MM.1S (cell line): ENCODE results near the gene HYAL1.

Experiments used
- DNase-seq: peaks from one replicate; pipeline ENCODE4 v3.0.0-alpha.2; 2015
- H2AFZ ChIP-seq: fragments of 300-600 bp; sonication (generic); 2 replicates; pipeline ENCODE4 v1.6.0; 2016; ENCODE audit warnings: antibody characterized with exemption, low read length
- H3F3A ChIP-seq: fragments of 300-600 bp; sonication (generic); 2 replicates; pipeline ENCODE4 v1.6.1; 2016; ENCODE audit warnings: mild to moderate bottlenecking, antibody characterized with exemption, low read length, moderate library complexity, mixed read lengths; ENCODE audit not compliant: insufficient read depth
- H3K27ac ChIP-seq: fragments of 300-600 bp; sonication (generic); 2 replicates; pipeline ENCODE4 v1.5.1; 2016; ENCODE audit warnings: mild to moderate bottlenecking, low read length
- H3K27me3 ChIP-seq: fragments of 300-600 bp; sonication (generic); replicated peaks from 2 replicates; pipeline ENCODE4 v1.6.0; 2016; ENCODE audit warnings: low read length; ENCODE audit not compliant: insufficient read depth
- H3K36me3 ChIP-seq: fragments of 300-600 bp; sonication (generic); replicated peaks from 2 replicates; pipeline ENCODE4 v1.6.1; 2016; ENCODE audit warnings: mild to moderate bottlenecking, low read length, mixed read lengths; ENCODE audit not compliant: insufficient read depth
- H3K4me1 ChIP-seq: fragments of 300-600 bp; sonication (generic); 2 replicates; pipeline ENCODE4 v1.6.1; 2016; ENCODE audit warnings: low read length, mixed read lengths
- H3K4me2 ChIP-seq: fragments of 300-600 bp; sonication (generic); 2 replicates; pipeline ENCODE4 v1.6.0; 2016; ENCODE audit warnings: low read depth, low read length
- H3K4me3 ChIP-seq: fragments of 300-600 bp; sonication (generic); 2 replicates; pipeline ENCODE4 v1.5.1; 2016; ENCODE audit warnings: low read length, mixed read lengths
- H3K79me2 ChIP-seq: fragments of 300-600 bp; sonication (generic); 2 replicates; pipeline ENCODE4 v1.6.1; 2016; ENCODE audit warnings: mixed run types, low read length, mixed read lengths
- H3K9ac ChIP-seq: fragments of 300-600 bp; sonication (generic); 2 replicates; pipeline ENCODE4 v1.6.1; 2016; ENCODE audit warnings: low read length, mixed read lengths
- H3K9me2 ChIP-seq: fragments of 300-600 bp; sonication (generic); replicated peaks from 2 replicates; pipeline ENCODE4 v1.6.1; 2016; ENCODE audit warnings: mild to moderate bottlenecking, low read length, mixed read lengths; ENCODE audit not compliant: insufficient read depth
- H3K9me3 ChIP-seq: fragments of 300-600 bp; sonication (generic); replicated peaks from 2 replicates; pipeline ENCODE4 v1.6.1; 2016; ENCODE audit warnings: mild to moderate bottlenecking, low read length, mixed read lengths; ENCODE audit not compliant: insufficient read depth
- H4K20me1 ChIP-seq: fragments of 300-600 bp; sonication (generic); 2 replicates; pipeline ENCODE4 v1.6.1; 2016; ENCODE audit warnings: mild to moderate bottlenecking, low read length, moderate library complexity, mixed read lengths; ENCODE audit not compliant: insufficient read depth
- CTCF ChIP-seq: fragments of 300-600 bp; sonication (generic); IDR thresholded peaks from 2 replicates; pipeline ENCODE4 v1.5.1; 2016; ENCODE audit warnings: antibody characterized with exemption, low read length, mixed read lengths
- EZH2 ChIP-seq: fragments of 300-600 bp; sonication (generic); optimal IDR thresholded peaks from 2 replicates; pipeline ENCODE3; 2017; ENCODE audit warnings: low read depth, mild to moderate bottlenecking, antibody characterized with exemption, low read length, mixed read lengths
- EZH2phosphoT487 ChIP-seq: fragments of 300-600 bp; sonication (generic); IDR thresholded peaks from 2 replicates; pipeline ENCODE4 v1.6.1; 2018; ENCODE audit warnings: antibody characterized with exemption, low read length

HYAL1 gene

GRCh38 chr3:50303013-50303815 lies at the start of gene HYAL1:
Gene HYAL1 (minus strand): TSS chr3:50303574. CDS start chr3:50302956, 618 bp downstream.
- H3K9me2 ChIP-seq, result no peaks in the 10 kb centered on the region
- no peak for TF ChIP-seq EZH2
- TF ChIP-seq EZH2phosphoT487, result no peak
- no peak for TF ChIP-seq CTCF
- H3K79me2 ChIP-seq, result peaks cover 10% of the 10 kb centered on the region; the same call in 1 of the 2 replicates
- no peak for DNase-seq
- H3K4me3 ChIP-seq, result no peak within 1 kb of the TSS
- no peaks in the 10 kb centered on the region for H3K36me3 ChIP-seq
- H3F3A ChIP-seq, result peaks cover 4% of the 10 kb centered on the region; the same call in 1 of the 2 replicates
- no peaks in the 10 kb centered on the region for H3K27me3 ChIP-seq
- no peaks in the 10 kb centered on the region for H4K20me1 ChIP-seq
- no peak within 1 kb of the TSS for H3K9ac ChIP-seq
- no peak within 1 kb of the TSS for H3K4me2 ChIP-seq
- H3K9me3 ChIP-seq, result no peaks in the 10 kb centered on the region
- peaks cover 10% of the 10 kb centered on the region; the same call in 1 of the 2 replicates for H3K4me1 ChIP-seq
- H2AFZ ChIP-seq, result no peak within 1 kb of the TSS
- no peak within 1 kb of the TSS for H3K27ac ChIP-seq

DNA sequence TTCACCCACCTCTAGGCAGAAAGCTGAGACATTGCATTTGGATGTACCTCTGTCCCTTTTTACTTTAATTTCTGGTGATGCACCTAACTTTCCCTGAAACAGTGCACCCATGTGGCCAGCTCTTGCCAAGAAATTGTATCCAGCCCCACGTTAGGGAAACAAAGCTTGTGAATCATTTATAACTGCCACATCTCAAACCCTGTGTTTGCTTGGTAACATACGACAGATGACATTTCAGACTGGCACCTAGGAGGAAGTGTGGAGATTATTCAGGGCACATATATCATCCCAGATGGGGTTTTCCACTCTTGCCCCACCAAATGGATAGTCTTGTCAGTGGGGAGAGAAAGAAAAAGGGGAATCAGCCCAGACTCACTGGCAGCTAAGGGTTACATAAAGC lies 49.4 kb upstream of the HYAL1 start:
- Histone ChIP-seq H3K9ac (no peak overlapping the region), H3K36me3 (peaks cover 11% of the 10 kb centered on the region; the same call in 1 of the 2 replicates), H3K9me2 (no peaks in the 10 kb centered on the region), H4K20me1 (no peaks in the 10 kb centered on the region), H3K9me3 (no peaks in the 10 kb centered on the region), H3K4me1 (peaks cover 33% of the 10 kb centered on the region), H3F3A (0 out of 2 replicates have a peak, but pooled peaks cover 6% of the 10 kb centered on the region), H3K27ac (no peak overlapping the region), H3K27me3 (no peaks in the 10 kb centered on the region), H2AFZ (no peak overlapping the region), H3K79me2 (peaks cover 79% of the 10 kb centered on the region), H3K4me3 (no peak overlapping the region), H3K4me2 (no peak overlapping the region)
- TF ChIP-seq CTCF (peak; percentile 31), EZH2 (no peak)
- no peak for DNase-seq

DNA sequence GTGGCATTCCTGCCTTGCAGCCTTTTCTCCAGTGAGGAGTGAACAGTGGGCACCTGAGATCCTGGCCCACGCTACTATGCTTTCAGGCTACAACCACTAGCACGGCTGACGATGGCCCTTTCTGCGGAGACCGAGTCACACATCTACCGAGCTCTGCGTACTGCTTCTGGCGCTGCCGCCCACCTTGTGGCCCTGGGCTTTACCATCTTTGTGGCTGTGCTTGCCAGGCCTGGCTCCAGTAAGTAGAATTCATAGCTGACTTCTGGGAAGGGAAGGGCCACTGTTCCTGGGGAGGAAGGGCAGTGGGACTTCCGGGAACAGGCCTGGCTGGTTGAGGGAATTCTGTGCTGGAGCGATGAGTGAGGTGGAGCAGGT lies 47.9 kb upstream of the HYAL1 start:
- Histone ChIP-seq H3K9me2 (no peaks in the 10 kb centered on the region), H3K9ac (peak overlapping the region; percentile 82), H3K27me3 (no peaks in the 10 kb centered on the region), H3K9me3 (no peaks in the 10 kb centered on the region), H3K4me2 (peak overlapping the region; percentile 99), H4K20me1 (no peaks in the 10 kb centered on the region), H2AFZ (peak overlapping the region; percentile 87; the same call in 1 of the 2 replicates), H3F3A (0 out of 2 replicates have a peak, but pooled peaks cover 8% of the 10 kb centered on the region), H3K4me1 (peaks cover 18% of the 10 kb centered on the region), H3K27ac (no peak overlapping the region), H3K4me3 (peak overlapping the region; percentile 81), H3K36me3 (peaks cover 4% of the 10 kb centered on the region; the same call in 1 of the 2 replicates), H3K79me2 (peaks cover 65% of the 10 kb centered on the region)
- no peak for TF ChIP-seq EZH2
- TF ChIP-seq CTCF, result no peak
- TF ChIP-seq EZH2phosphoT487, result no peak
- DNase-seq, result no peak
